NCI-H2107 (cell line): ENCODE results near the gene MLH1.

Experiments used
- DNase-seq: peaks from one replicate; lab custom pipeline; 2025; lab: John Stamatoyannopoulos, UW

The MLH1 gene

GRCh38 chr3:36981006-36981405 is 12.3 kb upstream of the MLH1 start:
- no peak for DNase-seq

DNA sequence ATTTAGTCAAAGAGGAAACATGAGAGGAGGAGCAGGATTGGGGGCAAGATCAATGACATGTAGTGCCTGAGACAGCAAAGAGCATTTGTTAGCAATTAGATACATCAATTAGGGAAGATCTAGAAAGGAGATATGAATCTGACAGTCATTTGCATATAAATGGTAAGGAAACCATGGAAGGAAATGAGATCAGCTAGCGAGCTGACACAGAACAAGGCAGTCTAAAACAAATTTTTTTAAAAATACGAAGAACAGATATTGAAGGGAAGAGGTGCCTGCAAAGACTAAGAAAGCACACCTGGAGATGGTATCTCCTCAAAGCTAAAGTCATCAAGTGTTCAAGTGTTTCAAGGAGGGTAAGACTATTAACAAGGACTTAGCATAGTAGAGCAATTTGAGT is 5.0 kb upstream of the MLH1 start:
- no peak for DNase-seq

GRCh38 chr3:36989005-36989404 is 4.3 kb upstream of the MLH1 start:
- no peak for DNase-seq

DNA sequence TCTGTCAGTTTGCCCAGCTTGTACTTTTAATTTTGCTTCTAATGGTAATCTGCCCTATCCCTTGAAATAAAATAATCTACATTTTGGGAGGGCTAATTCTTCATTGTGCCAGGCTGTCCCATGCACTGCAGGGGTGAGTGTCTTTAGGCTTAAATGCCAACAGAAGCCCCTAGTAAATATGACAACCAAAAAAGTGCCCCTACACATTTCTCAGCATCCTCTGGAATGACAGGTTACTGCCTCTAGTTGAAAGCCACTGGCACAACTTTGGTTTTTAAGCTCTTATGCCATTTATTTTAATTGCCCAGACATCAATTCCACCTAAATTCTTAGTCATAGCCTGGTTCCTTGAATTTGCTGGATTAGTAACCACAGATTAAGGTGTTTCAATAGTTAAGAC is 3.8 kb upstream of the MLH1 start:
- no peak for DNase-seq

- no peak for DNase-seq
Measured at GRCh38 chr3:36991147-36991546, 2.2 kb upstream of the MLH1 start.

- DNase-seq, result no peak
Measured at GRCh38 chr3:36991923-36992805, 1.2 kb upstream of the MLH1 start.

- no peak for DNase-seq
Measured at GRCh38 chr3:36992806-36993325, 452 bp upstream of the MLH1 start, which contains the start of gene EPM2AIP1. EPM2AIP1 (minus strand) TSS chr3:36993131; CDS start chr3:36993077, 54 bp downstream.

- DNase-seq, result no peak
Measured at GRCh38 chr3:37014620-37015019, 21.3 kb downstream of the MLH1 start.

DNA sequence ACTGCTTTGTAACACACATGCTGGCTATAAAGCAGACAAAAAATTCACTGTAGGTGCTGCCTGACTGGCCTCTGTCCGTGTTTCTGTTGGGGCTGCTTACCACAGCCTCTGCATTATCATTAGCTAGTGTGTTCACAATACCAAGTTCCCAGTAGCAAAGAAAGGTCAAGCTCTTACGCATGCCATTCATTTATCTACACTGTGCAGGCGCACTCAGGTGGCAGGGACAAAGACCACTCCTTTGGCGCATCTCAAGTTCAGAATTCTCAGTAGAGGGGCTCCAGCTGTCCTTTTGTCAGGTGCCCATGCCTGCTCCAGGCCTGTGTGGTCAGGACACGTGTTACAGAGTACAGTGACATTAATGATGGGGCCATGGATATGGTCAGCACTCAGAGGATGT is 22.3 kb downstream of the MLH1 start:
- DNase-seq, result no peak

GRCh38 chr3:37016903-37017302 is 23.6 kb downstream of the MLH1 start:
- DNase-seq, result no peak

DNA sequence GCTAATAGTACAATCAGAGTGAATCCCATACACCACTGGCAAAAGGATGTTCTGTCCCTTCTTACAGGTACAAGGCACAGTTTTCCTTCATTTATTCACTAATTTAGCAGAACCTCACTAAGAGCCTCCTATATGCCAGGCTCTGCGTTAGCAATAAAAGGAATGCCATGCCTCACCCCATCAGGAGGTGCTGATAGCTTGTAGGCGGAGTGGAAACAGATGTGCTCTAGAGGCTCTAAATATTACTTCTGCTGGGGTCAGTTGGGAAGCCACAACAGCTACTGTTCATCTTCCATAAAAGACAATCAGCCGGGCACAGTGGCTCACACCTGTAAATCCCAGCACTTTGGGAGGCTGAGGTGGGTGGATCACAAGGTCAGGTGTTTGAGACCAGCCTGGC is 24.4 kb downstream of the MLH1 start:
- DNase-seq, result no peak

DNA sequence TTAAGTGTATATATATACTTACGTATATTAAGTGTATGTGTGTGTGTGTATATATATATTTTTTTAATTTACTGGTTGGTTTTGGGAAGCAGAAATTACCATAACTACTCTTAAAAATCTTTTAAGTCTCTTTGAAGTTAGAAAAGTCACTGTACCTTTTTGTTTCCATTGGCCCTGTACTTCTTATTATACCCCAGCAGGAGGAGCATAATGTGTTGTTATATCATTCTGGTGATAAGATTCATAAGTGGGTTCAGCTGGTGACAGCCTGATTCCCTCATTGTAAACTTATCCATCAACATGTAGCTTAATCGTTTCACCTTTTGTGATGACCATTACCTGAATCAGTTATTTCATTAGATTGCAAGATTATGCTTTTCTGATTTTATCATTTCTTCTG is 30.8 kb downstream of the MLH1 start:
- no peak for DNase-seq

DNA sequence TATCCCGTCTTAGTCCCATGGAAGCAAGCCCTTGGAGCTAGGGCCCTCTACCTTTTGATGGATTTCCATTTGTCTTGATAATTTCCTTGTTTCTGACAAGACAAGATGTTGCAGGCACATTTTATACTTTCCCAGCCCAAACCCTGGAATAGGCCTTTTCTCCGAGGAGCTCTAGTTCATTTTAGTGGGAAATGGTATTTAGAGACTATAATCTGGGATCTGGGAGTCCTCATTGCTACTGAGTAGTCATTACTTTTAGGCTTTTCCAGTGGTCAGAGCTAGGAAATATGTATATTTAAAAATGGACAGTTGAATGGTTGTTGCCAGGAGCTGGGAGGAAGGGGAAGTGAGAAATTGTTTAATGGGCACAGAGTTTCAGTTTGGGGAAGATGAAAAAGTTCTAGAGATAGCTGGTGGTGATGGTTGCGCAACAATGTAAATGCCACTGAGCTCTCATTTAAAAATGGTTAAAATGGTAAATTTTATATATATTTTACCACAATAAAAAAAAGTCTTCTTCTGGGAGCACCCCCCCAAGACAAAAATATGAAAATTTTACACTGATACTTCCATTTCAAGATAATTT is 31.6 kb downstream of the MLH1 start:
- no peak for DNase-seq

GRCh38 chr3:37025561-37026335 is 32.4 kb downstream of the MLH1 start:
- no peak for DNase-seq

DNA sequence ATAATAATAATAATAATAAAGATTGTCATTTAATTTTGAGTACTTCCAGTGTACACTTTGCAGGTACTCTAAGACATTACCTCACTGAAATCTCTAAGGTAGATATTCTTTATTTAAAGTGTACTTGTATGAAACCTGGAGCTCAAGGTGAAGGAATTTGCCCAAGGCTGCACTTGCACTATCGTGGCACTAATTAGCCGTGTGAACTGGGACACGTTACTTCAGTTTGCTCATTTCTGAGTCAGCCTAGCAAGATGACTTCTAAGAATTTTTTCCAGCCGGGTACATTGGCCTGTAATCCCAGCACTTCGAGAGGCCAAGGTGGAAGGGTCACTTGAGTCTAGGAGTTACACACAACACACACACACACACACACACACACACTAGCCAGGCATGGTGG is 33.5 kb downstream of the MLH1 start:
- no peak for DNase-seq

GRCh38 chr3:37028329-37028728 is 35.0 kb downstream of the MLH1 start:
- DNase-seq, result no peak

- DNase-seq, result no peak
Measured at GRCh38 chr3:37029111-37029510, 35.8 kb downstream of the MLH1 start.

DNA sequence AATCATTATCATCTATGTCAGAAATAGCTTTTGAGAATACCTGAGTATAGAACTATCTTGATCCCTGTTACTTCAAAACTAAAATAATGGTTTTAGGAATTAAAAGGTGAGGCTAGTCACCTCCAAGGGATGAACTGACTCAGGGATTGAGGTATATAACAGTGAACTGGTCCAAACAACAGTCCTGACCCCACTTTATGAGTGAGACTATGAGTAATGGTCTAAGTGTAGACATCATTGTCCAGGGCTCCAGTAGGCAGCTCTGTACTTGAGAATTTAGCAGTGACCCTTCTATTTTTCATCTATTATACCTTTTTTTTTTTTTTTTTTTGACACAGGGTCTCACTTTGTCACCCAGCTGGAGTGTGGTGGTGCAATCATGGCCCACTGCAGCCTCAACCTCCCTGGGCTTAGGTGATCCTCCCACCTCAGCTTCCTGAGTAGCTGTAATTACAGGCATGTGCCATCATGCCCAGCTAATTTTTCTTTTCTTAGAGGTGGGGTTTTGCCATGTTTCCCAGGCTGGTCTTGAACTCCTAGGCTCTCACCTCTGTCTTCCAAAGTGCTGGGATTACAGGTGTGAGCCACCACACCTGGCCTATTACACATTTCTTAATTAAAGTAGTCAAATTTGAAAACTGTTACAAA is 36.3 kb downstream of the MLH1 start:
- no peak for DNase-seq

GRCh38 chr3:37030588-37030987 is 37.3 kb downstream of the MLH1 start:
- DNase-seq, result no peak

GRCh38 chr3:37031096-37031682 is 37.9 kb downstream of the MLH1 start:
- no peak for DNase-seq

GRCh38 chr3:37032961-37033360 is 39.6 kb downstream of the MLH1 start:
- no peak for DNase-seq

GRCh38 chr3:37037352-37037751 is 44.0 kb downstream of the MLH1 start:
- DNase-seq, result no peak
